DND-41 (cell line): Measurements from ENCODE around the gene DSCAML1.

Experiments
- CTCF ChIP-seq: IDR thresholded peaks from 2 replicates; pipeline ENCODE4 v1.5.1; 2012; ENCODE audit warnings: borderline replicate concordance, low read length, moderate library complexity, mild to moderate bottlenecking; ENCODE audit not compliant: poor library complexity, severe bottlenecking; ENCODE audit errors: extremely low read depth
- EZH2 ChIP-seq: IDR thresholded peaks from 3 replicates; pipeline ENCODE4 v1.6.1; 2012; ENCODE audit warnings: borderline replicate concordance, low read depth, mild to moderate bottlenecking, moderate library complexity, low read length, inconsistent platforms; ENCODE audit not compliant: severe bottlenecking

- TF ChIP-seq EZH2 (no peak), CTCF (no peak)
These were observed 385.9 kb downstream of the DSCAML1 start for GRCh38 chr11:117410861-117411710.
